GM18517 (cell line): ENCODE results near the gene DNAAF1.
"Not testable (repeated sequence)": the region's sequence is repeated elsewhere in the genome, so short reads cannot be mapped to it uniquely, and the experiment has no call there.

Source experiments
- ATAC-seq: cut with Tn5 transposase; IDR thresholded peaks from one replicate; pipeline ENCODE4 v1.9.1; 2021; ENCODE audit warnings: mild to moderate bottlenecking, moderate library complexity; ENCODE audit not compliant: unreplicated experiment

DNAAF1 gene

GRCh38 chr16:84144859-84145639 lies at the start of gene DNAAF1, which contains the start of gene HSDL1:
TSS of gene DNAAF1 (plus strand) at chr16:84145308. CDS start at chr16:84145441, 133 bp downstream.
TSS of gene HSDL1 (minus strand) at chr16:84145177. CDS start at chr16:84131321, 13,856 bp downstream.
- peak; percentile 86 for ATAC-seq

- no peak for ATAC-seq
These were observed 49.6 kb upstream of the DNAAF1 start for GRCh38 chr16:84095466-84095865.

GRCh38 chr16:84096447-84097005 lies 48.6 kb upstream of the DNAAF1 start:
- no peak for ATAC-seq

- no peak for ATAC-seq
These were observed 46.2 kb upstream of the DNAAF1 start for GRCh38 chr16:84098939-84099338.

- no peak for ATAC-seq
These were observed 41.4 kb upstream of the DNAAF1 start for GRCh38 chr16:84103678-84104077.

- no peak for ATAC-seq
These were observed 40.9 kb upstream of the DNAAF1 start for GRCh38 chr16:84104231-84104630.

GRCh38 chr16:84105301-84105815 lies 39.8 kb upstream of the DNAAF1 start:
- no peak for ATAC-seq

GRCh38 chr16:84105948-84106740 lies 39.0 kb upstream of the DNAAF1 start:
- ATAC-seq, result no peak

- no peak for ATAC-seq
These were observed 37.2 kb upstream of the DNAAF1 start for GRCh38 chr16:84107921-84108320.

GRCh38 chr16:84109598-84110335 lies 35.3 kb upstream of the DNAAF1 start:
- no peak for ATAC-seq

GRCh38 chr16:84110527-84110926 lies 34.6 kb upstream of the DNAAF1 start:
- no peak for ATAC-seq

- no peak for ATAC-seq
These were observed 33.6 kb upstream of the DNAAF1 start for GRCh38 chr16:84111525-84111924.

- ATAC-seq, result not testable (repeated sequence)
These were observed 33.2 kb upstream of the DNAAF1 start for GRCh38 chr16:84111949-84112348.

- ATAC-seq, result peak; percentile 29
These were observed 29.0 kb upstream of the DNAAF1 start for GRCh38 chr16:84115919-84116719.

- peak; percentile 87 for ATAC-seq
These were observed 28.2 kb upstream of the DNAAF1 start, which contains the start of gene MBTPS1 for GRCh38 chr16:84116720-84117493. TSS of gene MBTPS1 (minus strand) at chr16:84116942. CDS start at chr16:84101783, 15,159 bp downstream.

GRCh38 chr16:84117494-84117843 lies 27.6 kb upstream of the DNAAF1 start:
- ATAC-seq, result no peak

GRCh38 chr16:84118315-84118714 lies 26.8 kb upstream of the DNAAF1 start:
- ATAC-seq, result not testable (repeated sequence)

GRCh38 chr16:84119368-84119767 lies 25.7 kb upstream of the DNAAF1 start:
- no peak for ATAC-seq

GRCh38 chr16:84120023-84120422 lies 25.1 kb upstream of the DNAAF1 start:
- no peak for ATAC-seq
